ENCODE results near the gene PHF20.
"Not testable (repeated sequence)": the region's sequence is repeated elsewhere in the genome, so short reads cannot be mapped to it uniquely, and the experiment has no call there.

The PHF20 gene

DNA sequence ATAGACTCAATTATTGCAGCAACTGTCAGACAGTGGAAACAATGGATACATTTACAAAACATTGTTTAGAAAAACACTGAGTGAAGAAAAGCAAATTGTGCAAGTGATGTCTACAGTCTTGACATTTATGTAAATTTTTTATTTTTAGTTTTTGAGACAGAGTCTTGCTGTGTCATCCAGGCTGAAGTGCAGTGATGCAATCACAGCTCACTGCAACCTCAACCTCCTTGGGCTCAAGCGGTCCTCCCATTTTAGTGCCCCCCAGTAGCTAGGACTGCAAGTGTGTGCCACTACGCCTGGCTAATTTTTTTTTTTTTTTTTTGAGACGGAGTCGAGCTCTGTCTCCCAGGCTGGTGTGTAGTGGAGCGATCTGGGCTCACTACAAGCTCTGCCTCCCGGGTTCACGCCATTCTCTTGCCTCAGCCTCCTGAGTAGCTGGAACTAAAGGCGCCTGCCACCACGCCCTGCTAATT is 206.3 kb downstream of the PHF20 start:
- DNase-seq, result no peak
- in situ Hi-C loops (cut with HindIII; ENCODE audit: low pct_ligation_motif_present, low pct_unique_long_range_greater_than_20kb, low sequenced_read_pairs), result loop anchor here (25.0 kb wide), 1 partner anchor 159 kb away; no protein-coding TSS in a partner anchor

DNA sequence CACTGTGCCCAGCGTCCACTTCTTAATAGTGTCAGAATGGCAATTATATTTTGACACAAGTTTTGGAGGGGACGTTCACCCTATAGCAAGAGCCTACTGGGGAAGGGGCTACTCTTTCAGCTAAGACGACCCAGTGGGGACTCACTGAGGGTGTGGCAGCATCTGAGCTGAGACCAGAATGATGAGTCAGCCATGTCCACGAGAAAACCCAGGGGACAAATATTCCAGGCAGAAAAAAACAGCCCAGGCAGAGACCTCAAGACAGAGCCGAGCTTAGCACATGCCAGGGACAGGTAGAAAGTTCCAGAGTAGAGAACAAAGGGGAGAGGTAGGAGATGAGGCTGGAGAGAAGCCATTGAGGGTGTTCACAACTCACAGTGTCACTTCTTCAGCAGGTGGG is 207.7 kb downstream of the PHF20 start:
- in situ Hi-C loops (cut with HindIII; ENCODE audit: low pct_ligation_motif_present, low pct_unique_long_range_greater_than_20kb, low sequenced_read_pairs), result loop anchor here (25.0 kb wide), 1 partner anchor 158 kb away; no protein-coding TSS in a partner anchor

DNA sequence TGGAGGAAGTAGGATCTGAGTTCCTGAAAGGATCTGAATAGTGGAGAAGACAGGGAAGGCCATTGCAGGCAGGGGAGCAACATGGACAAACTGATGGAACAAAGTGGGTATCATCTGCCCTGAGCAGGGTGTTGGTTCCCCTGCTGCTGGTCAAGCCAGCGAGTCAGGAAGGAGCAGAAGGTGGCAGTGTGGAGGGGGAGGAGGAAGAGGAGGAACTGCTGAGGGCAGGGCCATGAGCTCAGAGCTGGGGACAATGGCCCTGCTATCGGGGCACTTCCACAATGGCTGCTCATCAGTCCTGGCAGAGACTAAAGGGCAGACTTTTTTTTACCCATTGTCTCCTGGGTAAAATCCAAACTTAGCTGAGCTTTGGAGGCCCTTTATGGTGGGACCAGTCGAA is 210.2 kb downstream of the PHF20 start:
- in situ Hi-C loops (cut with HindIII; ENCODE audit: low pct_ligation_motif_present, low pct_unique_long_range_greater_than_20kb, low sequenced_read_pairs), result loop anchor here (25.0 kb wide), 1 partner anchor 155 kb away; no protein-coding TSS in a partner anchor

More for the DNA sequence above, 207.7 kb downstream of the PHF20 start:
- no peak for DNase-seq

DNA sequence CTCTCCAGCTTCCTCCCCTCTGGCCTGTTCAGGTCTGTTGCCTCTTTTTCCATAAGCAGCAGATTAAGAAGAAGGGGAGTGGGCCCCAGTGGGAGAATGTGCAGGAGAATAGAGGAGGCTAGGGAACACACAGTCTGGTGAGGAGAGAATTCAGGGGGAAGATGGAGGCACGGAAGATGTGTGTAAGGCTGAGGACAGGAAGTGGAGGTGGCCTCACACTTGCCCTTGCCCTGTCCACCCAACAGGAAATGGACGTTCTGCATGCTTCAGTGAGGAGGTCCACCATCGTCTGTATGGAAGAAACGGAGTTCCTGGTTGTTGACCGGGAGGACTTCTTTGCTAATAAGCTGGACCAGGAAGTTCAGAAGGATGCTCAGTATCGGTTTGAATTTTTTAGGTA is 212.6 kb downstream of the PHF20 start:
- DNase-seq, result no peak
- in situ Hi-C loops (cut with HindIII; ENCODE audit: low pct_ligation_motif_present, low pct_unique_long_range_greater_than_20kb, low sequenced_read_pairs), result loop anchor here (25.0 kb wide), 1 partner anchor 153 kb away; no protein-coding TSS in a partner anchor

More for the DNA sequence above, 210.2 kb downstream of the PHF20 start:
- DNase-seq, result no peak

DNA sequence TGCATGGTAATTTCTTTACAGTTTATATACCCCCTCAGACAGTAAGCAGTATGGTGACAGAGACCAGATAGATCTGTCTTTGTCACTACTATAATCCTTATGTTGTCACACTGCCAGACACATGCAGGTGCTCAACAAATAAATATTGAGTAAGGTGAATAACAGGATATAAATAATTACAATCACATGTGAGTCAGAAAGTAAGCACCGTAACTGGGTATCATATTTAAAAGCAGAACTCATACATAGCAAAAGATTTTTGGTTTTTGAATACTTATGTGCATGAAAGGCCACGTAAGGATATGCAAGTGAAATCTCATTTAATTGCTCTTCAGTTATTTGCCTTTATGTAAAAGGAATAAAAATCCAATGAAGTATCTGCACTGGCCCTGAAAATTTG is 214.0 kb downstream of the PHF20 start:
- in situ Hi-C loops (cut with HindIII; ENCODE audit: low pct_ligation_motif_present, low pct_unique_long_range_greater_than_20kb, low sequenced_read_pairs), result loop anchor here (25.0 kb wide), 1 partner anchor 151 kb away; no protein-coding TSS in a partner anchor
- no peak for DNase-seq

DNA sequence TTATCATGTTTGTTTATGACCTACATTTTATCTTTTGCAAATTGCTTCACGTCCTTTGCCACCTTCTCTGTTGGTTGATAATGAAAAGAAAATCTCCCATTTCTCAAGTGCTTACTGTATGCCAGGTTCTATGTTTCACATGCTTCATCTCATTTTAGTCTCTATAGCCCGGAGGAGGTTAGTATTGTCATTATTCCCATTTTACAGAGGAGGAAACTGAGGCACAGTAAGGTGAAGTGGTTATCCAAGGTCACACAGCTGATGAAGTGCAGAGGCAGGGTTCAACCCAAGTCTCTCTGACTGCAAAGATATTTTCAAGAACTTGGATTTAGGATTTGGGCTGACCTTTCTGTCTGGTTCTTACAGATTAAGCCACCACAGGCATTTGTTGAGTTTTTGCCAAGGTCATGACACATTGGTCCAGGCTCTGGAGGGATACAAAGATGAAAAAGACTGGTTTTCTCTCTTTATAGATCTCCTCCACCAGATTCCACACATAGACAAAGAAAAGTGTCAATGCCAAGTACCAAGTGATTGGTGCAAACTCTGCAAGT is 217.2 kb downstream of the PHF20 start:
- no peak for DNase-seq
- in situ Hi-C loops (cut with HindIII; ENCODE audit: low pct_ligation_motif_present, low pct_unique_long_range_greater_than_20kb, low sequenced_read_pairs), result loop anchor here (25.0 kb wide), 1 partner anchor 148 kb away; no protein-coding TSS in a partner anchor

DNA sequence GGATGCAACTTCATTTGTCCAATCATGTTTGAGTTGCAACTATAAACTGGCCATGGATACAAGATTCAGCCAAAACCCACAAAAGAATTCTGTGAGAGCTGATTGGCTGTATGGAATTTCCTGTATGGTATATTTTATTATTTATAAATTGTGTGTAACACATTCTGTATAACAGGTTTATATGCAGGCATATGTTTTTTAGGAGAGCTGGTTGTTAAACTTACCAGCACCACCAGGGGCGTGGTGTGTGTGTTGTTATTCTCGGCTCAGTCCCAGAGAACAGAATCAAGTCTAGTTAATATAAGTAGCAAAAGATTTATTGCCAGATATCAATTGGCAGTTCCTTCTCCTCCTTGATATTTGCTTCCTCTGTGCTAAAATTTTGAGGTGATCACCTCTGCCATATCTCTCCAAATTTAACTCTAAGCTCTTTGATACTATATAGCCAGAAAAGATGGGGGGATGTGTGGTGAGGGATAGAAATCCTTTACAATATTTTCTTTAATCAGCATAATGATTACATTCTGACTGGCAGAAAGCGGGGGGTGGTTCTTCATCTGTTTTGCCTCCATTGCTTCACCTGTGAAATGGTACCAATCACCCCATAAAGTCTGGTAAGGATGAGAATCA is 219.4 kb downstream of the PHF20 start:
- in situ Hi-C loops (cut with HindIII; ENCODE audit: low pct_ligation_motif_present, low pct_unique_long_range_greater_than_20kb, low sequenced_read_pairs), result loop anchor here (25.0 kb wide), 1 partner anchor 146 kb away; no protein-coding TSS in a partner anchor
- peak; percentile 43 for DNase-seq

DNA sequence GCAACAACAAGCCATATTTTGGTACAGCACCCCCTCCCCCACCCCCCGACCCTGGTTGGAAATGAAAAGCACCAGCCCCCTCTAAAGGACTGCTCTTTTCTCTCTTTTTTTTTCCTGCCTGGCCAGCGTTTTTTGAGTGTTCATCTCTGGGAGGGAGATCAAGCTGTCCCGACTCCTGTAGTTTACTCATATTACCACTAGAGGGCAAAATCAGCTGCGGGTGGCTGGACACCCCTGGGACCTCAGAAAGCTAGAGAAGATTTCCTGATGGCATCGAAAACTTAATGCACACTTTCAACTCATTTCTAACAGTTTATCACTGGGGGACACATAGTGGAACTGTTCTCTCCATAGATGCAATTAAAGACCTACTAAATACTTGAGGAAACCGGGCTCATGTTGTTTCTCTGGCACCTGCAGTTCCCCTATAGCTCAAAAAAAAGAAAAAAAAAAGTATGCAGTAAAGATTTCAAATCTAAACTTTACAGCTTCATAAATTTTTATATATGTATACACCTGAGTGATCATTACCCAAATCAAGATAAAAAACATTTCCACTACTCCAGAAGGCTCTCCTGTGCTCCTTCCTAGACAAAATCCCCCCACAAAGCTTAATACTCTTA is 221.0 kb downstream of the PHF20 start:
- in situ Hi-C loops (cut with HindIII; ENCODE audit: low pct_ligation_motif_present, low pct_unique_long_range_greater_than_20kb, low sequenced_read_pairs), result loop anchor here (25.0 kb wide), 1 partner anchor 144 kb away; no protein-coding TSS in a partner anchor
- DNase-seq, result peak; percentile 70

DNA sequence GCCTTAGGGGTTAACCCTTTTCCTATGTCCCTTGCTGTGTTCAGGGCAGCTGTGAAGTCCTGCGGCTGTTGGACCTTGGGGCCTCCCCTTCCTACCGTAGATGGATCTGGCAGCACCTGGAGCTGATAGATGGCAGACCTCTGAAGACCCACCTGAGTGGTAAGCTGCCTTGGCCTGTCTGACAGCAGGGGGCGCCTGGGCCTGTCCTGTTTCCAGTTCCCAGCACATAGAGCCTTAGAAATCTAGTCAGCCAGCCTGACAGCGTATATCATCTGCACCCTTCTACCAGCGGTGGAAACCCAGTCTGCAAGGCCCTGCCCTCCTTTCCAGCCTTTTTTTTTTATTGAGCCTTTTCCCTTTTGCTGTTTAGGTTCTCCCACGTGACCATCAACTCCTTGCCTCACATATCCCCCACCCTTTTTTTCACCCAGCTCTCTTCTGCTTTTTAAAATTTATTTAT is 223.2 kb downstream of the PHF20 start:
- peak; percentile 80 for DNase-seq
- in situ Hi-C loops (cut with HindIII; ENCODE audit: low pct_ligation_motif_present, low pct_unique_long_range_greater_than_20kb, low sequenced_read_pairs), result loop anchor here (25.0 kb wide), 1 partner anchor 142 kb away; no protein-coding TSS in a partner anchor

DNA sequence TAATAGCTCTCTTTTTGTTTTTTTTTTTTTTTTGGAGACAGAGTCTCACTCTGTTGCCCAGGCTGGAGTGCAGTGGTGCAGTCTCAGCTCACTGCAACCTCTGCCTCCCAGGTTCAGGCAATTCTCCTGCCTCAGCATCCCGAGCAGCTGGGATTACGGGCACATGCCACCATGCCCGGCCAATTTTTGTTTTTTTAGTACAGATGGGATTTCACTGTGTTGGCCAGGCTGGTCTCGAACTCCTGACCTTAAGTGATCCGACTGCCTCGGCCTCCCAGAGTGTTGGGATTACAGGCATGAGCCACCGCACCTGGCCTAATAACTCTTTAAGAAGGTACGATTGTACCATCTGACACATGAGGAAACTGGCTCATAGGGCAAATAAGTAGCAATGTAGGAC is 224.7 kb downstream of the PHF20 start:
- in situ Hi-C loops (cut with HindIII; ENCODE audit: low pct_ligation_motif_present, low pct_unique_long_range_greater_than_20kb, low sequenced_read_pairs), result loop anchor here (25.0 kb wide), 1 partner anchor 141 kb away; no protein-coding TSS in a partner anchor
- DNase-seq, result not testable (repeated sequence)

All from ACHN (cell line).